Measurements from ENCODE around the gene DIP2A. TPM values are rescaled to one million over a fixed set of nuclear protein-coding genes. Genes with fewer than 3 reads are reported as not detected.

DIP2A gene
- total and polyA plus RNA-seq, 2 experiments from 2014 or later: 18.5 to 36.3 TPM

DNA sequence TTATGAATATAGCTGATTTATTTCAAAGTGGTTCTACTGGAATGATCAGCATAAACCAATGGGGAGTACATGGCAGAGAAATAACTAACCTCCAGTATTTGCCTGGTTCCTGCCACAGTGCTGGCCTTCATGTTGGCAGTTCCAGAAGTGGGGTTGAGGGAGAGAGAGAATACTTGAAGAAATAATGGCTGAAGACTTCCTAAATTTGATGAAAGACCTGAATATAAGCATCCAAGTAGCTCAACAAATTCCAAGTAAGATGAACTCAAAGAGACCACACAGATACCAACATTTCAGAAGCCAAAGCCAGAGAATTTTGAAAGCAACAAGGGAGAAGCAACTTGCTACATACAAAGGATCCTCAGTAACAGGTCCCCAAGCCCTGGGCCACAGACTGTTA is 111.9 kb downstream of the DIP2A start:
- no peak overlapping the region for H3K27ac Mint-ChIP-seq

More for the DNA sequence above, 111.9 kb downstream of the DIP2A start:
- no peaks in the 10 kb centered on the region for H3K9me2 ChIP-seq (ENCODE audit: insufficient read depth)
- no peak overlapping the region for H2AFZ ChIP-seq
- no peaks in the 10 kb centered on the region; the same call in none of the 2 replicates for H3K36me3 ChIP-seq (ENCODE audit: insufficient read depth)
- H4K20me1 ChIP-seq (replicated peaks; ENCODE audit: insufficient read depth): no peaks in the 10 kb centered on the region
- Mint-ChIP-seq H3K4me3 (no peak overlapping the region), H3K9me3 (no peaks in the 10 kb centered on the region), H3K36me3 (ENCODE audit: low read depth) (peaks cover 34% of the 10 kb centered on the region), H3K27me3 (ENCODE audit: insufficient read depth, low read depth, poor library complexity) (peaks cover 3% of the 10 kb centered on the region), H3K4me1 (no peaks in the 10 kb centered on the region)
- no peaks in the 10 kb centered on the region for H3F3A ChIP-seq (replicated peaks; ENCODE audit: low read depth)
- TF ChIP-seq NANOG (IDR thresholded peaks at IDR 0.05; ENCODE audit: borderline replicate concordance) (no peak), ZNF331 (CRISPR knock-in tag; IDR thresholded peaks at IDR 0.05; ENCODE audit: low read depth) (no peak), POLR2AphosphoS5 (IDR thresholded peaks at IDR 0.05; ENCODE audit: low read depth) (no peak), EZH2 (IDR thresholded peaks at IDR 0.05; ENCODE audit: low read depth, unreplicated experiment) (no peak), CREB1 (CRISPR knock-in tag; IDR thresholded peaks at IDR 0.05; ENCODE audit: low read depth) (no peak), STAT1 (IDR thresholded peaks at IDR 0.05; ENCODE audit: unreplicated experiment) (no peak), JUNB (IDR thresholded peaks at IDR 0.05; ENCODE audit: unreplicated experiment) (no peak), EZH2phosphoT487 (IDR thresholded peaks at IDR 0.05; ENCODE audit: unreplicated experiment) (no peak), ZNF114 (CRISPR knock-in tag; IDR thresholded peaks at IDR 0.05) (no peak)
- TF ChIP-seq, protein P1, sequence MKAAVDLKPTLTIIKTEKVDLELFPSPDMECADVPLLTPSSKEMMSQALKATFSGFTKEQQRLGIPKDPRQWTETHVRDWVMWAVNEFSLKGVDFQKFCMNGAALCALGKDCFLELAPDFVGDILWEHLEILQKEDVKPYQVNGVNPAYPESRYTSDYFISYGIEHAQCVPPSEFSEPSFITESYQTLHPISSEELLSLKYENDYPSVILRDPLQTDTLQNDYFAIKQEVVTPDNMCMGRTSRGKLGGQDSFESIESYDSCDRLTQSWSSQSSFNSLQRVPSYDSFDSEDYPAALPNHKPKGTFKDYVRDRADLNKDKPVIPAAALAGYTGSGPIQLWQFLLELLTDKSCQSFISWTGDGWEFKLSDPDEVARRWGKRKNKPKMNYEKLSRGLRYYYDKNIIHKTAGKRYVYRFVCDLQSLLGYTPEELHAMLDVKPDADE (IDR thresholded peaks at IDR 0.05): no peak
- TF ChIP-seq, protein P2, sequence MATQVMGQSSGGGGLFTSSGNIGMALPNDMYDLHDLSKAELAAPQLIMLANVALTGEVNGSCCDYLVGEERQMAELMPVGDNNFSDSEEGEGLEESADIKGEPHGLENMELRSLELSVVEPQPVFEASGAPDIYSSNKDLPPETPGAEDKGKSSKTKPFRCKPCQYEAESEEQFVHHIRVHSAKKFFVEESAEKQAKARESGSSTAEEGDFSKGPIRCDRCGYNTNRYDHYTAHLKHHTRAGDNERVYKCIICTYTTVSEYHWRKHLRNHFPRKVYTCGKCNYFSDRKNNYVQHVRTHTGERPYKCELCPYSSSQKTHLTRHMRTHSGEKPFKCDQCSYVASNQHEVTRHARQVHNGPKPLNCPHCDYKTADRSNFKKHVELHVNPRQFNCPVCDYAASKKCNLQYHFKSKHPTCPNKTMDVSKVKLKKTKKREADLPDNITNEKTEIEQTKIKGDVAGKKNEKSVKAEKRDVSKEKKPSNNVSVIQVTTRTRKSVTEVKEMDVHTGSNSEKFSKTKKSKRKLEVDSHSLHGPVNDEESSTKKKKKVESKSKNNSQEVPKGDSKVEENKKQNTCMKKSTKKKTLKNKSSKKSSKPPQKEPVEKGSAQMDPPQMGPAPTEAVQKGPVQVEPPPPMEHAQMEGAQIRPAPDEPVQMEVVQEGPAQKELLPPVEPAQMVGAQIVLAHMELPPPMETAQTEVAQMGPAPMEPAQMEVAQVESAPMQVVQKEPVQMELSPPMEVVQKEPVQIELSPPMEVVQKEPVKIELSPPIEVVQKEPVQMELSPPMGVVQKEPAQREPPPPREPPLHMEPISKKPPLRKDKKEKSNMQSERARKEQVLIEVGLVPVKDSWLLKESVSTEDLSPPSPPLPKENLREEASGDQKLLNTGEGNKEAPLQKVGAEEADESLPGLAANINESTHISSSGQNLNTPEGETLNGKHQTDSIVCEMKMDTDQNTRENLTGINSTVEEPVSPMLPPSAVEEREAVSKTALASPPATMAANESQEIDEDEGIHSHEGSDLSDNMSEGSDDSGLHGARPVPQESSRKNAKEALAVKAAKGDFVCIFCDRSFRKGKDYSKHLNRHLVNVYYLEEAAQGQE (IDR thresholded peaks at IDR 0.05; ENCODE audit: unreplicated experiment): no peak
- TF ChIP-seq, protein P3, sequence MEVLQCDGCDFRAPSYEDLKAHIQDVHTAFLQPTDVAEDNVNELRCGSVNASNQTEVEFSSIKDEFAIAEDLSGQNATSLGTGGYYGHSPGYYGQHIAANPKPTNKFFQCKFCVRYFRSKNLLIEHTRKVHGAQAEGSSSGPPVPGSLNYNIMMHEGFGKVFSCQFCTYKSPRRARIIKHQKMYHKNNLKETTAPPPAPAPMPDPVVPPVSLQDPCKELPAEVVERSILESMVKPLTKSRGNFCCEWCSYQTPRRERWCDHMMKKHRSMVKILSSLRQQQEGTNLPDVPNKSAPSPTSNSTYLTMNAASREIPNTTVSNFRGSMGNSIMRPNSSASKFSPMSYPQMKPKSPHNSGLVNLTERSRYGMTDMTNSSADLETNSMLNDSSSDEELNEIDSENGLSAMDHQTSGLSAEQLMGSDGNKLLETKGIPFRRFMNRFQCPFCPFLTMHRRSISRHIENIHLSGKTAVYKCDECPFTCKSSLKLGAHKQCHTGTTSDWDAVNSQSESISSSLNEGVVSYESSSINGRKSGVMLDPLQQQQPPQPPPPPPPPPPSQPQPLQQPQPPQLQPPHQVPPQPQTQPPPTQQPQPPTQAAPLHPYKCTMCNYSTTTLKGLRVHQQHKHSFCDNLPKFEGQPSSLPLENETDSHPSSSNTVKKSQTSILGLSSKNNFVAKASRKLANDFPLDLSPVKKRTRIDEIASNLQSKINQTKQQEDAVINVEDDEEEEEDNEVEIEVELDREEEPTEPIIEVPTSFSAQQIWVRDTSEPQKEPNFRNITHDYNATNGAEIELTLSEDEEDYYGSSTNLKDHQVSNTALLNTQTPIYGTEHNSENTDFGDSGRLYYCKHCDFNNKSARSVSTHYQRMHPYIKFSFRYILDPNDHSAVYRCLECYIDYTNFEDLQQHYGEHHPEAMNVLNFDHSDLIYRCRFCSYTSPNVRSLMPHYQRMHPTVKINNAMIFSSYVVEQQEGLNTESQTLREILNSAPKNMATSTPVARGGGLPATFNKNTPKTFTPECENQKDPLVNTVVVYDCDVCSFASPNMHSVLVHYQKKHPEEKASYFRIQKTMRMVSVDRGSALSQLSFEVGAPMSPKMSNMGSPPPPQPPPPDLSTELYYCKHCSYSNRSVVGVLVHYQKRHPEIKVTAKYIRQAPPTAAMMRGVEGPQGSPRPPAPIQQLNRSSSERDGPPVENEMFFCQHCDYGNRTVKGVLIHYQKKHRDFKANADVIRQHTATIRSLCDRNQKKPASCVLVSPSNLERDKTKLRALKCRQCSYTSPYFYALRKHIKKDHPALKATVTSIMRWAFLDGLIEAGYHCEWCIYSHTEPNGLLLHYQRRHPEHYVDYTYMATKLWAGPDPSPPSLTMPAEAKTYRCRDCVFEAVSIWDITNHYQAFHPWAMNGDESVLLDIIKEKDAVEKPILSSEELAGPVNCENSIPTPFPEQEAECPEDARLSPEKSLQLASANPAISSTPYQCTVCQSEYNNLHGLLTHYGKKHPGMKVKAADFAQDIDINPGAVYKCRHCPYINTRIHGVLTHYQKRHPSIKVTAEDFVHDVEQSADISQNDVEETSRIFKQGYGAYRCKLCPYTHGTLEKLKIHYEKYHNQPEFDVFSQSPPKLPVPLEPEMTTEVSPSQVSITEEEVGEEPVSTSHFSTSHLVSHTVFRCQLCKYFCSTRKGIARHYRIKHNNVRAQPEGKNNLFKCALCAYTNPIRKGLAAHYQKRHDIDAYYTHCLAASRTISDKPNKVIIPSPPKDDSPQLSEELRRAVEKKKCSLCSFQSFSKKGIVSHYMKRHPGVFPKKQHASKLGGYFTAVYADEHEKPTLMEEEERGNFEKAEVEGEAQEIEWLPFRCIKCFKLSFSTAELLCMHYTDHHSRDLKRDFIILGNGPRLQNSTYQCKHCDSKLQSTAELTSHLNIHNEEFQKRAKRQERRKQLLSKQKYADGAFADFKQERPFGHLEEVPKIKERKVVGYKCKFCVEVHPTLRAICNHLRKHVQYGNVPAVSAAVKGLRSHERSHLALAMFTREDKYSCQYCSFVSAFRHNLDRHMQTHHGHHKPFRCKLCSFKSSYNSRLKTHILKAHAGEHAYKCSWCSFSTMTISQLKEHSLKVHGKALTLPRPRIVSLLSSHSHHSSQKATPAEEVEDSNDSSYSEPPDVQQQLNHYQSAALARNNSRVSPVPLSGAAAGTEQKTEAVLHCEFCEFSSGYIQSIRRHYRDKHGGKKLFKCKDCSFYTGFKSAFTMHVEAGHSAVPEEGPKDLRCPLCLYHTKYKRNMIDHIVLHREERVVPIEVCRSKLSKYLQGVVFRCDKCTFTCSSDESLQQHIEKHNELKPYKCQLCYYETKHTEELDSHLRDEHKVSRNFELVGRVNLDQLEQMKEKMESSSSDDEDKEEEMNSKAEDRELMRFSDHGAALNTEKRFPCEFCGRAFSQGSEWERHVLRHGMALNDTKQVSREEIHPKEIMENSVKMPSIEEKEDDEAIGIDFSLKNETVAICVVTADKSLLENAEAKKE (CRISPR knock-in tag; IDR thresholded peaks at IDR 0.05): no peak
- TF ChIP-seq, protein P4, sequence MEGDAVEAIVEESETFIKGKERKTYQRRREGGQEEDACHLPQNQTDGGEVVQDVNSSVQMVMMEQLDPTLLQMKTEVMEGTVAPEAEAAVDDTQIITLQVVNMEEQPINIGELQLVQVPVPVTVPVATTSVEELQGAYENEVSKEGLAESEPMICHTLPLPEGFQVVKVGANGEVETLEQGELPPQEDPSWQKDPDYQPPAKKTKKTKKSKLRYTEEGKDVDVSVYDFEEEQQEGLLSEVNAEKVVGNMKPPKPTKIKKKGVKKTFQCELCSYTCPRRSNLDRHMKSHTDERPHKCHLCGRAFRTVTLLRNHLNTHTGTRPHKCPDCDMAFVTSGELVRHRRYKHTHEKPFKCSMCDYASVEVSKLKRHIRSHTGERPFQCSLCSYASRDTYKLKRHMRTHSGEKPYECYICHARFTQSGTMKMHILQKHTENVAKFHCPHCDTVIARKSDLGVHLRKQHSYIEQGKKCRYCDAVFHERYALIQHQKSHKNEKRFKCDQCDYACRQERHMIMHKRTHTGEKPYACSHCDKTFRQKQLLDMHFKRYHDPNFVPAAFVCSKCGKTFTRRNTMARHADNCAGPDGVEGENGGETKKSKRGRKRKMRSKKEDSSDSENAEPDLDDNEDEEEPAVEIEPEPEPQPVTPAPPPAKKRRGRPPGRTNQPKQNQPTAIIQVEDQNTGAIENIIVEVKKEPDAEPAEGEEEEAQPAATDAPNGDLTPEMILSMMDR (conservative IDR thresholded peaks at IDR 0.05; ENCODE audit: low read depth in 2 of 2): no peak
- no peaks in the 10 kb centered on the region for H3K4me1 ChIP-seq (ENCODE audit: insufficient read depth)
- ATAC-seq (no peak), DNase-seq (ENCODE audit: low spot score) (no peak)
- H3K27me3 ChIP-seq (ENCODE audit: insufficient read depth): no peaks in the 10 kb centered on the region
- H3K79me2 ChIP-seq (replicated peaks; ENCODE audit: insufficient read depth): no peaks in the 10 kb centered on the region
- H3K4me2 ChIP-seq: no peak overlapping the region
- H3K27ac ChIP-seq (ENCODE audit: low read depth): no peak overlapping the region
- H3K4me3 ChIP-seq: no peak overlapping the region

Data from GM23338 (cell line).